ENCODE data around the gene RASGEF1C. TPM values are rescaled to one million over a fixed set of nuclear protein-coding genes. Genes with fewer than 3 reads are reported as not detected.

Gene RASGEF1C
- total and polyA plus RNA-seq, 2 experiments from 2014 or later, result 0.40 to 0.42 TPM

- Mint-ChIP-seq H3K4me1 (no peaks in the 10 kb centered on the region), H3K4me3 (no peak overlapping the region)
Observed at GRCh38 chr5:180194410-180195345, 14.3 kb downstream of the RASGEF1C start.

More at GRCh38 chr5:180194410-180195345, 14.3 kb downstream of the RASGEF1C start:
- Histone ChIP-seq H3K4me2 (no peak overlapping the region), H3K4me3 (no peak overlapping the region), H3K79me2 (replicated peaks; ENCODE audit: insufficient read depth) (no peaks in the 10 kb centered on the region), H3K36me3 (ENCODE audit: insufficient read depth) (no peaks in the 10 kb centered on the region), H3K4me1 (ENCODE audit: insufficient read depth) (no peaks in the 10 kb centered on the region), H3K27ac (ENCODE audit: low read depth) (no peak overlapping the region), H3K9me2 (ENCODE audit: insufficient read depth) (no peaks in the 10 kb centered on the region), H2AFZ (no peak overlapping the region), H4K20me1 (replicated peaks; ENCODE audit: insufficient read depth) (no peaks in the 10 kb centered on the region), H3F3A (replicated peaks; ENCODE audit: low read depth) (no peaks in the 10 kb centered on the region), H3K27me3 (ENCODE audit: insufficient read depth) (no peaks in the 10 kb centered on the region)
- Mint-ChIP-seq H3K9me3 (peaks cover 6% of the 10 kb centered on the region), H3K27ac (no peak overlapping the region), H3K27me3 (ENCODE audit: insufficient read depth, low read depth, poor library complexity) (no peaks in the 10 kb centered on the region), H3K36me3 (ENCODE audit: low read depth) (no peaks in the 10 kb centered on the region; the same call in 2 of the 3 replicates)
- no peak for DNase-seq (ENCODE audit: low spot score)
- ATAC-seq, result no peak
- no peak for TF ChIP-seq ZNF331 (CRISPR knock-in tag; IDR thresholded peaks at IDR 0.05; ENCODE audit: low read depth)
- no peak for TF ChIP-seq ETS1 (IDR thresholded peaks at IDR 0.05)
- no peak for TF ChIP-seq ZNF114 (CRISPR knock-in tag; IDR thresholded peaks at IDR 0.05)
- TF ChIP-seq STAT1 (IDR thresholded peaks at IDR 0.05; ENCODE audit: unreplicated experiment), result no peak
- no peak for TF ChIP-seq CREB1 (CRISPR knock-in tag; IDR thresholded peaks at IDR 0.05; ENCODE audit: low read depth)
- TF ChIP-seq CTCF (conservative IDR thresholded peaks at IDR 0.05; ENCODE audit: low read depth in 2 of 2), result no peak
- TF ChIP-seq EZH2 (IDR thresholded peaks at IDR 0.05; ENCODE audit: low read depth, unreplicated experiment), result no peak
- no peak for TF ChIP-seq NANOG (IDR thresholded peaks at IDR 0.05; ENCODE audit: borderline replicate concordance)
- no peak for TF ChIP-seq EZH2phosphoT487 (IDR thresholded peaks at IDR 0.05; ENCODE audit: unreplicated experiment)
- TF ChIP-seq REST (IDR thresholded peaks at IDR 0.05; ENCODE audit: unreplicated experiment), result no peak
- TF ChIP-seq ZNF462 (CRISPR knock-in tag; IDR thresholded peaks at IDR 0.05), result no peak
- no peak for TF ChIP-seq JUNB (IDR thresholded peaks at IDR 0.05; ENCODE audit: unreplicated experiment)
- no peak for TF ChIP-seq POLR2AphosphoS5 (IDR thresholded peaks at IDR 0.05; ENCODE audit: low read depth)

Data from GM23338 (cell line).